ENCODE results near the gene BRICD5. TPM values are rescaled to one million over a fixed set of nuclear protein-coding genes. Genes with fewer than 3 reads are reported as not detected.

The BRICD5 gene
- total RNA-seq, 4 donors from 2014 or later, result 3.8 to 44.6 (median 12.0) TPM

DNA sequence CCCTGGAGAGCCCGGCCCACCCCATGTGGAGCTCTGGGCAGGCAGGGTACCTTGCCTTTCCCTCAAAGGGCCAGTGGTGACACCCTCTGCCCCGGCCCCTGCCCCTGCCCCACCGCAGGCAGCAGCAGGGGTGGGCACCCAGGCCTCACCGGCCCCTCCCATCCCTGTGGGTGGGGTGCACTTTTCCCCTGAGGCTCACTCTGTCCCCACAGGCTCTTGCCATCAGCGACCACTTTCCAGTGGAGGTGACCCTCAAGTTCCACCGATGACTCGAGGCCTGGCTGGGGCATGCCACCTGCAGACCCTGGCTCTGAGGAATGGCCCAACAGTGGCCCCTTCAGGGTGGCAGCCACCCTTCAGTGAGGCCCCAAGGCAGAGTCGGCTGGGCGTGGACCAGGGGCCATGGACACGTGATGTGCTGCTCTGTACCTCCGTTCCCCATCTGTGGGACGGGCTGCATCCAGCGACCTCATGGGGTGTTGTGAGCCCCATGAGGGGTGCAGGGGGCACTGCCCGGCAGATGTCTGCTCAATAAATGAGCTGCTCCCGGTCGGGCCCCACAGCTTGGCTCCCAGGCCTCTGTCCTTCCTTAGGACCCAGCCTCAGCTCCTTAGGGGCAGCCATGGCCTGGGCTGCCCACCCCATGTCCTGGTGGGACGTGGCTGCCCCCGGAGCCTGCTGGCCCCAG, 27.6 kb upstream of the BRICD5 start:
- 72 to 79% methylated on average over 3 to 17 of the region's 18 CpGs for WGBS, 2 donors
- H3K27ac ChIP-seq, result no peak overlapping the region
- no peak overlapping the region for H3K4me3 ChIP-seq (replicated peaks in 1 of 3)
- no peaks in the 10 kb centered on the region for H3K27me3 ChIP-seq
- no peak for DNase-seq
- peaks cover 35 to 36% of the 10 kb centered on the region in 2 donors for H3K36me3 ChIP-seq
- no peaks in the 10 kb centered on the region for H3K9me3 ChIP-seq
- TF ChIP-seq, protein P1, sequence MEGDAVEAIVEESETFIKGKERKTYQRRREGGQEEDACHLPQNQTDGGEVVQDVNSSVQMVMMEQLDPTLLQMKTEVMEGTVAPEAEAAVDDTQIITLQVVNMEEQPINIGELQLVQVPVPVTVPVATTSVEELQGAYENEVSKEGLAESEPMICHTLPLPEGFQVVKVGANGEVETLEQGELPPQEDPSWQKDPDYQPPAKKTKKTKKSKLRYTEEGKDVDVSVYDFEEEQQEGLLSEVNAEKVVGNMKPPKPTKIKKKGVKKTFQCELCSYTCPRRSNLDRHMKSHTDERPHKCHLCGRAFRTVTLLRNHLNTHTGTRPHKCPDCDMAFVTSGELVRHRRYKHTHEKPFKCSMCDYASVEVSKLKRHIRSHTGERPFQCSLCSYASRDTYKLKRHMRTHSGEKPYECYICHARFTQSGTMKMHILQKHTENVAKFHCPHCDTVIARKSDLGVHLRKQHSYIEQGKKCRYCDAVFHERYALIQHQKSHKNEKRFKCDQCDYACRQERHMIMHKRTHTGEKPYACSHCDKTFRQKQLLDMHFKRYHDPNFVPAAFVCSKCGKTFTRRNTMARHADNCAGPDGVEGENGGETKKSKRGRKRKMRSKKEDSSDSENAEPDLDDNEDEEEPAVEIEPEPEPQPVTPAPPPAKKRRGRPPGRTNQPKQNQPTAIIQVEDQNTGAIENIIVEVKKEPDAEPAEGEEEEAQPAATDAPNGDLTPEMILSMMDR (IDR thresholded peaks at IDR 0.05), result no peak
- no peak for TF ChIP-seq POLR2A (IDR thresholded peaks at IDR 0.05)
- intact Hi-C loops (cut with DNase I), result no loop called here
- H3K4me1 ChIP-seq, result peaks cover 6 to 17% of the 10 kb centered on the region in 2 donors

DNA sequence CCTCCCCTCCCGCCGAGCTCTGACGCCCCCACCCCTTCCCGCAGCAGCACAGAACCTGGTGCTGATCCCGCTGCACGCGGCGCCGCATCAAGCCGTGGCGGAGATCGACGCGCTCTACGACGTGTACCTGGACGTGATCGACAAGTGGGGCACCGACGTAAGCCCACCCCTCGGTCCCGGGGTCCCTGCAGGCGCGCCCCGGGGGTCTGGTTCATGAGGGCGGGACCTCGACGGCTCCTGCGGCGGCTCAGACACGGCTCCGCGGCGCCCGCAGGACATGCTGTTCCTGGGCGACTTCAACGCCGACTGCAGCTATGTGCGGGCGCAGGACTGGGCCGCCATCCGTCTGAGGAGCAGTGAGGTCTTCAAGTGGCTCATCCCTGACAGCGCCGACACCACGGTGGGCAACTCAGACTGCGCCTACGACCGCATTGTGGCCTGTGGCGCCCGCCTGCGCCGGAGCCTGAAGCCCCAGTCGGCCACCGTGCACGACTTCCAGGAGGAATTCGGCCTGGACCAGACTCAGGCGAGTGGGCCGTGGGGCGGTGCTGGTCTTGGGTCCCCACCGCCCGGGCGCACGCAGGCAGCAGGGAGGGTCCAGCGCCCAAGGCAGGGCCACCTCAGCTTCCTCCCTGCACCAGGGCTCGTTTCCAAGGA, 27.0 kb upstream of the BRICD5 start:
- H3K36me3 ChIP-seq, result peaks cover 35 to 37% of the 10 kb centered on the region in 2 donors
- H3K27ac ChIP-seq, result no peak overlapping the region
- no peak for DNase-seq
- TF ChIP-seq, protein P1 (IDR thresholded peaks at IDR 0.05), result no peak
- TF ChIP-seq POLR2A (IDR thresholded peaks at IDR 0.05), result no peak
- 20% methylated on average over 1 of the region's 65 CpGs; no CpG with 5 or more reads in 1 of the 2 donors for WGBS, 2 donors
- peaks cover 12 to 23% of the 10 kb centered on the region in 2 donors for H3K4me1 ChIP-seq
- no peak overlapping the region for H3K4me3 ChIP-seq (replicated peaks in 1 of 3)
- H3K27me3 ChIP-seq, result no peaks in the 10 kb centered on the region
- H3K9me3 ChIP-seq, result no peaks in the 10 kb centered on the region
- intact Hi-C loops (cut with DNase I), result no loop called here

DNA sequence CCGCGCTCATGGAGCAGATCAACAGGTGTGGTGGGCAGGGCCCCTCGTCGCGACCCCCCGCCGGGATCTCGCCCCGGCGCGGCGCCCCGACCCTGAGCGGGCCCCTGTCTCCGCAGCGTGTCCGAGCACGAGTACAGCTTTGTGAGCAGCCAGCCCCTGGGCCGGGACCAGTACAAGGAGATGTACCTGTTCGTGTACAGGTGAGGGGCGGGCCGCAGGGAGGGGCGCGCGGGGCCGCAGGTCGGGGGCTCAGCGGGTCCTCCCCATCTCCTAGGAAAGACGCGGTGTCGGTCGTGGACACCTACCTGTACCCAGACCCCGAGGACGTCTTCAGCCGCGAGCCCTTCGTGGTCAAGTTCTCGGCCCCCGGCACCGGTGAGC, 26.4 kb upstream of the BRICD5 start:
- intact Hi-C loops (cut with DNase I), result no loop called here
- WGBS, 2 donors, result 14 to 25% methylated on average over 7 to 11 of the region's 40 CpGs
- Histone ChIP-seq H3K36me3 (peaks cover 32 to 35% of the 10 kb centered on the region in 2 donors), H3K4me1 (peaks cover 16 to 29% of the 10 kb centered on the region in 2 donors), H3K27ac (no peak overlapping the region), H3K27me3 (no peaks in the 10 kb centered on the region), H3K4me3 (replicated peaks in 1 of 3) (no peak overlapping the region), H3K9me3 (no peaks in the 10 kb centered on the region)
- DNase-seq, result no peak
- no peak for TF ChIP-seq POLR2A (IDR thresholded peaks at IDR 0.05)
- TF ChIP-seq, protein P1 (IDR thresholded peaks at IDR 0.05), result no peak

DNA sequence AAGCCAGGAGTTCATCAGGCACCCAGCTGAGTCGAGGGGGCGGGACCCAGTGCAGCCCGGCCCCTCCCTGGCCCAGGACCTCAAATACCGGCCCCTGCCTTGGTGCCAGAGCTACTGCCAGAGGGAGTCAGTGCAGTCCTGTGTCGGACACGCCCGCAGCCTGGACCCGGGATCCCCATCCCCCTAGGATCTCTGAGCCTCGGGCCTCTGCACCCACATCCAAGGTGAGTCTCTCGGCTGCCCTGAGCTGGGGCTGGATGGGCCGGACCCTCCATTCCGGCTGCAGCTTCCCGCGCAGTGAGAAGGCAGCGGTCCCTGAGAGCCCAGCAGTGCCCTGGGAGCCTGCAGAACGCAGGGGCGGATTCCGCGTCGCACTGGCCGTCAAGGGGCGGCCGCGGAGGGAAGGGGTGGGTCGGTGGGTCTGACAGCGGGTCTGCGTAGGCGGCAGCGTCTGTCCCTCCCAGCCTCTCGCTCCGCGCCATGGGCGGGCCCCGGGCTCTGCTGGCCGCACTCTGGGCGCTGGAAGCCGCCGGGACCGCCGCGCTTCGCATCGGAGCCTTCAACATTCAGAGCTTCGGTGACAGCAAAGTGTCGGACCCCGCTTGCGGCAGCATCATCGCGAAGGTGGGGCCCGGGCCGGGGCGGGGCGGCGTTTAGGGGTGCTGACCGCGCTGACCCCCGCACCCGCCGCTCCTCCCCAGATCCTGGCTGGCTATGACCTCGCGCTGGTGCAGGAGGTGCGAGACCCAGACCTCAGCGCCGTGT, 25.9 kb upstream of the BRICD5 start, which contains the start of gene DNASE1L2:
Gene DNASE1L2 (plus strand): TSS at position 108 of the 765 bp plus-strand sequence. CDS start 373 bp downstream, at position 481.
- peak in 1 of 2 donors; percentile 46 for DNase-seq
- H3K4me3 ChIP-seq (replicated peaks in 1 of 3), result no peak within 1 kb of the TSS
- H3K36me3 ChIP-seq, result peaks cover 34 to 35% of the 10 kb centered on the region in 2 donors

More for the DNA sequence above, 25.9 kb upstream of the BRICD5 start, which contains the start of gene DNASE1L2:
- Histone ChIP-seq H3K27me3 (no peaks in the 10 kb centered on the region), H3K9me3 (no peaks in the 10 kb centered on the region), H3K4me1 (peaks cover 22 to 34% of the 10 kb centered on the region in 2 donors), H3K27ac (no peak within 1 kb of the TSS)
- intact Hi-C loops (cut with DNase I), result no loop called here
- WGBS, 2 donors, result 5 to 12% methylated on average over 4 to 16 of the region's 64 CpGs
- TF ChIP-seq, protein P1 (IDR thresholded peaks at IDR 0.05), result no peak
- no peak for TF ChIP-seq POLR2A (IDR thresholded peaks at IDR 0.05)

All from thyroid gland (tissue), 4 donors.